ENCODE data around the gene MRPL2. TPM values are rescaled to one million over a fixed set of nuclear protein-coding genes. Genes with fewer than 3 reads are reported as not detected.
"Not testable (repeated sequence)": the region's sequence is repeated elsewhere in the genome, so short reads cannot be mapped to it uniquely, and the experiment has no call there.

Gene MRPL2
- total RNA-seq, 1 experiment from 2014 or later, result 123 TPM

- Histone ChIP-seq H3K27me3 (replicated peaks; ENCODE audit: control insufficient read depth, insufficient read depth, low read length) (no peaks in the 10 kb centered on the region), H3K4me1 (peaks cover 32% of the 10 kb centered on the region), H3K36me3 (ENCODE audit: control insufficient read depth, insufficient read depth, low read length) (no peaks in the 10 kb centered on the region), H3K9me3 (no peaks in the 10 kb centered on the region), H3K4me3 (ENCODE audit: low read depth, low read length) (no peak overlapping the region)
- no peak for TF ChIP-seq CTCF (IDR thresholded peaks at IDR 0.05; ENCODE audit: insufficient read depth in 1 of 2, low read depth in 1 of 2, low read length in 1 of 2, severe bottlenecking in 1 of 2, unreplicated experiment in 1 of 2)
- ChIA-PET POLR2A (no interaction called here), CTCF (interaction anchor here (0.6 kb wide), 1 partner anchor 71 kb away, joined by 3 read pairs; no protein-coding TSS in a partner anchor)
- peaks cover 22% of the 10 kb centered on the region for H3K4me1 Mint-ChIP-seq (ENCODE audit: low read depth, unreplicated experiment)
- intact Hi-C loops (cut with micrococcal nuclease; ENCODE audit: unreplicated experiment), result no loop called here
- H3K36me3 Mint-ChIP-seq (ENCODE audit: insufficient read depth, unreplicated experiment), result peaks cover 14% of the 10 kb centered on the region
- H3K27ac Mint-ChIP-seq (ENCODE audit: unreplicated experiment), result peak overlapping the region; percentile 35
- H3K9me3 Mint-ChIP-seq (ENCODE audit: unreplicated experiment), result no peaks in the 10 kb centered on the region
- BruUV-seq (replicated peaks), result no TSS peak
- H3K27me3 Mint-ChIP-seq (ENCODE audit: insufficient read depth, unreplicated experiment), result no peaks in the 10 kb centered on the region
- no peak for DNase-seq
- H3K4me3 Mint-ChIP-seq (ENCODE audit: unreplicated experiment), result no peak overlapping the region
Measured at GRCh38 chr6:43086022-43086658, 26.9 kb upstream of the MRPL2 start.

GRCh38 chr6:43082806-43083655 lies 23.8 kb upstream of the MRPL2 start:
- Histone ChIP-seq H3K9me3 (no peaks in the 10 kb centered on the region), H3K36me3 (ENCODE audit: control insufficient read depth, insufficient read depth, low read length) (no peaks in the 10 kb centered on the region), H3K27me3 (replicated peaks; ENCODE audit: control insufficient read depth, insufficient read depth, low read length) (no peaks in the 10 kb centered on the region), H3K4me3 (ENCODE audit: low read depth, low read length) (no peak overlapping the region), H3K4me1 (peaks cover 10% of the 10 kb centered on the region)
- Mint-ChIP-seq H3K27me3 (ENCODE audit: insufficient read depth, unreplicated experiment) (no peaks in the 10 kb centered on the region), H3K9me3 (ENCODE audit: unreplicated experiment) (no peaks in the 10 kb centered on the region), H3K4me1 (ENCODE audit: low read depth, unreplicated experiment) (peaks cover 12% of the 10 kb centered on the region), H3K36me3 (ENCODE audit: insufficient read depth, unreplicated experiment) (peaks cover 8% of the 10 kb centered on the region), H3K27ac (ENCODE audit: unreplicated experiment) (peak overlapping the region; percentile 26), H3K4me3 (ENCODE audit: unreplicated experiment) (no peak overlapping the region)
- no peak for TF ChIP-seq CTCF (IDR thresholded peaks at IDR 0.05; ENCODE audit: insufficient read depth in 1 of 2, low read depth in 1 of 2, low read length in 1 of 2, severe bottlenecking in 1 of 2, unreplicated experiment in 1 of 2)
- POLR2A ChIA-PET, result no interaction called here
- intact Hi-C loops (cut with micrococcal nuclease; ENCODE audit: unreplicated experiment), result no loop called here
- no TSS peak for BruUV-seq (replicated peaks)
- CTCF ChIA-PET, result no interaction called here
- no peak for DNase-seq

DNA sequence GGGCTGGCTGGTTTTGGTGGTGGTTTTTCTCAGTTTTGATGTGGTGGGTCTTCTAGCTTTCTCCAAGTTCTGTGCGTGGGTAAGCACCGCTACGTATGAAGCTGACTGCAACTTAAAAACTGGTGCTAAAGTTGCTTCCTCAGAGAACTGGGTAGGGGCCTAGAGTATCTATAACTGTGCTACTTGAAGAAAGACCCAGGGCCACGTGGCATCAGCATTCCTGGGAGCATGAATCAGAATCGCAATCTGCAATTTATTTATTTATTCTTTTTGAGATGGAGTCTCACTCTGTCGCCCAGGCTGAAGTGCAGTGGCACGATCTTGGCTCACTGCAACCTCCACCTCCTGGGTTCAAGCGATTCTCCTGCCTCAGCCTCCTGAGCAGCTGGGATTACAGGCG lies 22.7 kb upstream of the MRPL2 start:
- H3K27me3 Mint-ChIP-seq (ENCODE audit: insufficient read depth, unreplicated experiment); POLR2A ChIA-PET; H3K4me3 Mint-ChIP-seq (ENCODE audit: unreplicated experiment); intact Hi-C loops (cut with micrococcal nuclease; ENCODE audit: unreplicated experiment); H3K4me3 ChIP-seq (ENCODE audit: low read depth, low read length); H3K9me3 ChIP-seq; H3K36me3 ChIP-seq (ENCODE audit: control insufficient read depth, insufficient read depth, low read length); BruUV-seq (replicated peaks); H3K27me3 ChIP-seq (replicated peaks; ENCODE audit: control insufficient read depth, insufficient read depth, low read length); H3K9me3 Mint-ChIP-seq (ENCODE audit: unreplicated experiment); H3K27ac Mint-ChIP-seq (ENCODE audit: unreplicated experiment); CTCF ChIA-PET; DNase-seq: not testable (repeated sequence)
- H3K36me3 Mint-ChIP-seq (ENCODE audit: insufficient read depth, unreplicated experiment), result peaks cover 14% of the 10 kb centered on the region
- peaks cover 18% of the 10 kb centered on the region for H3K4me1 Mint-ChIP-seq (ENCODE audit: low read depth, unreplicated experiment)
- peaks cover 12% of the 10 kb centered on the region; the same call in 1 of the 2 replicates for H3K4me1 ChIP-seq

Data from Caco-2 (cell line).